Gastrocnemius medialis (tissue), 4 donors: Measurements from ENCODE around the gene LMX1B.

Experiments
- POLR2A ChIP-seq, 2 donors: fragments of 450-650 bp; IDR thresholded peaks; one replicate each; pipeline ENCODE4 v1.6.1; 2017; ENCODE audit warnings: antibody characterized with exemption in 2 of 2, mild to moderate bottlenecking in 2 of 2, moderate library complexity in 2 of 2
- TF ChIP-seq, protein P1 (sequence below), 5 experiments: fragments of 450-650 bp in 3 of 5; fragments of 200-600 bp in 2 of 5; sonication (generic) in 2 of 5; IDR thresholded peaks in 4 of 5; conservative IDR thresholded peaks in 1 of 5; 1 replicate in 4 of 5; 2 replicates in 1 of 5; pipeline ENCODE4 v1.5.1; 2016 to 2019; ENCODE audit warnings: antibody characterized with exemption in 5 of 5, mild to moderate bottlenecking in 3 of 5, moderate library complexity in 3 of 5

GRCh38 chr9:126620478-126620877 lies 6.8 kb downstream of the LMX1B start:
- TF ChIP-seq POLR2A (IDR thresholded peaks at IDR 0.05): no peak
- TF ChIP-seq, protein P1, sequence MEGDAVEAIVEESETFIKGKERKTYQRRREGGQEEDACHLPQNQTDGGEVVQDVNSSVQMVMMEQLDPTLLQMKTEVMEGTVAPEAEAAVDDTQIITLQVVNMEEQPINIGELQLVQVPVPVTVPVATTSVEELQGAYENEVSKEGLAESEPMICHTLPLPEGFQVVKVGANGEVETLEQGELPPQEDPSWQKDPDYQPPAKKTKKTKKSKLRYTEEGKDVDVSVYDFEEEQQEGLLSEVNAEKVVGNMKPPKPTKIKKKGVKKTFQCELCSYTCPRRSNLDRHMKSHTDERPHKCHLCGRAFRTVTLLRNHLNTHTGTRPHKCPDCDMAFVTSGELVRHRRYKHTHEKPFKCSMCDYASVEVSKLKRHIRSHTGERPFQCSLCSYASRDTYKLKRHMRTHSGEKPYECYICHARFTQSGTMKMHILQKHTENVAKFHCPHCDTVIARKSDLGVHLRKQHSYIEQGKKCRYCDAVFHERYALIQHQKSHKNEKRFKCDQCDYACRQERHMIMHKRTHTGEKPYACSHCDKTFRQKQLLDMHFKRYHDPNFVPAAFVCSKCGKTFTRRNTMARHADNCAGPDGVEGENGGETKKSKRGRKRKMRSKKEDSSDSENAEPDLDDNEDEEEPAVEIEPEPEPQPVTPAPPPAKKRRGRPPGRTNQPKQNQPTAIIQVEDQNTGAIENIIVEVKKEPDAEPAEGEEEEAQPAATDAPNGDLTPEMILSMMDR (IDR thresholded peaks at IDR 0.05 in 4 of 5, conservative IDR thresholded peaks at IDR 0.05 in 1 of 5): no peak
